ENCODE data around the gene ADGRG2. TPM values are rescaled to one million over a fixed set of nuclear protein-coding genes. Genes with fewer than 3 reads are reported as not detected.

The ADGRG2 gene
- total RNA-seq, 2 experiments from 2014 or later: not detected

DNA sequence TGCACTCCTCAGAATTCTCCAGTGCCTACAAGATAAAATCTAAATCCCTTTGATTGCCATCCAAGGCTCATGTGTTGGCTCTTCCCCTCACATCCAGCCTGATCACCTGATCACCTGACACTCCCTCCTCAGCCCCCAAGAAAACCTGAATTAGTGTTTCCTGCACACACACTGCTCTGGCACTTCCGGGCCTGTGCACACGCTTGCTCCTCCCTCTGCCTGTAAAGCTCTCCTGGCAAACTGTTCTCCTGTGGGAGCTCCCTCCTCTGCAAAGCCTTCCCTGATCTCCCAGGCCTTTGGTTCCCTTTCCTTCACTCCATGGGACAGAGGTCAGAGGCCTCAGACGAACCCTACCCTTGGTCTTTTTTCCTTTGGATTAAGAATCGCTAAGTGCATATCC lies 158.2 kb downstream of the ADGRG2 start:
- no peak for DNase-seq
- no peak overlapping the region for H3K4me3 Mint-ChIP-seq
- peaks cover 4% of the 10 kb centered on the region for H3K36me3 Mint-ChIP-seq (ENCODE audit: low read depth)
- CTCF ChIA-PET: no interaction called here
- no peaks in the 10 kb centered on the region for H3K9me3 Mint-ChIP-seq
- intact Hi-C loops (cut with micrococcal nuclease): no loop called here
- peaks cover 26% of the 10 kb centered on the region for H3K4me1 Mint-ChIP-seq (ENCODE audit: low read depth)
- H3K27ac Mint-ChIP-seq: no peak overlapping the region
- H3K27me3 Mint-ChIP-seq (ENCODE audit: low read depth): no peaks in the 10 kb centered on the region

DNA sequence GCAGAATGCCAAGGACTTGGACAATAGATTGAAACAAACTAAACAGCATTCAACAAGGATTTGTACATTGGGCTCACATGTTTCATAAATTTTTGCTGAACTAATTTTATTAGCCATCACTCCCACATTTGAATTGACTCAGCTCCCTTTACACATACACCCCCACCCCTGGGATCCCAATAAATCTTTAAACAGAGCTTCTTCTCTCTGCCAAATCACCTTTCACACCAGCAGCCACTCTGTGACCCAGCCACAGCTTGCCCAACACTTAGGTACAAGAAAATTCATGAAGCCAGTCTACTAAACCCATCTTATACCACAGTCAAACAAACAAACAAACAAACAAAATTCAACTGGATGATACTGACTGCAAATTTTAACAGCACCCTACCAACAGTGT lies 159.9 kb downstream of the ADGRG2 start:
- Mint-ChIP-seq H3K36me3 (ENCODE audit: low read depth) (peaks cover 4% of the 10 kb centered on the region), H3K4me1 (ENCODE audit: low read depth) (peaks cover 26% of the 10 kb centered on the region), H3K4me3 (no peak overlapping the region), H3K27ac (no peak overlapping the region), H3K27me3 (ENCODE audit: low read depth) (no peaks in the 10 kb centered on the region), H3K9me3 (no peaks in the 10 kb centered on the region)
- CTCF ChIA-PET: no interaction called here
- no peak for DNase-seq
- intact Hi-C loops (cut with micrococcal nuclease): no loop called here

DNA sequence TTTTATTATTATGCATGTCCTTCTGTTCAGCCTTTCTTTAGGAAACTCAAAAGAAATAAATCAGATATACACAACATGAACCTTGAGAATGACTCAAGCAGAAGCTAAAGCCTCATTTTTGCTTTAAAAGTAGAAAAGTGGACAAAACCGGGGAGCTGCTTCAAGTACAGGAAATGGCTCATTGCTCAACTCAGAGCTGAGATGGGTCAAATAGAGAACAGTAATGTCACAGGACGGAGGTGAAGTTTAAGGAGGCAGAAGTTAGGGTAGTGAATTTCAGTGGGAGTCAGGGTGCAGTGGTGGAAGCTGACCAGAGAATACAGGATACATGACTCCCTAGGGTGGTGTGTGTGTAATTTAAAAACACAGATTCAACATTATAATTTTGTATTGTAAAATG lies 160.6 kb downstream of the ADGRG2 start:
- peaks cover 26% of the 10 kb centered on the region for H3K4me1 Mint-ChIP-seq (ENCODE audit: low read depth)
- no peak overlapping the region for H3K4me3 Mint-ChIP-seq
- no peak for DNase-seq
- no peak overlapping the region for H3K27ac Mint-ChIP-seq
- intact Hi-C loops (cut with micrococcal nuclease): no loop called here
- CTCF ChIA-PET: interaction anchor here (0.7 kb wide), 1 partner anchor 24 kb away, joined by 5 read pairs; no protein-coding TSS in a partner anchor
- peaks cover 4% of the 10 kb centered on the region for H3K36me3 Mint-ChIP-seq (ENCODE audit: low read depth)
- no peaks in the 10 kb centered on the region for H3K27me3 Mint-ChIP-seq (ENCODE audit: low read depth)
- no peaks in the 10 kb centered on the region for H3K9me3 Mint-ChIP-seq

DNA sequence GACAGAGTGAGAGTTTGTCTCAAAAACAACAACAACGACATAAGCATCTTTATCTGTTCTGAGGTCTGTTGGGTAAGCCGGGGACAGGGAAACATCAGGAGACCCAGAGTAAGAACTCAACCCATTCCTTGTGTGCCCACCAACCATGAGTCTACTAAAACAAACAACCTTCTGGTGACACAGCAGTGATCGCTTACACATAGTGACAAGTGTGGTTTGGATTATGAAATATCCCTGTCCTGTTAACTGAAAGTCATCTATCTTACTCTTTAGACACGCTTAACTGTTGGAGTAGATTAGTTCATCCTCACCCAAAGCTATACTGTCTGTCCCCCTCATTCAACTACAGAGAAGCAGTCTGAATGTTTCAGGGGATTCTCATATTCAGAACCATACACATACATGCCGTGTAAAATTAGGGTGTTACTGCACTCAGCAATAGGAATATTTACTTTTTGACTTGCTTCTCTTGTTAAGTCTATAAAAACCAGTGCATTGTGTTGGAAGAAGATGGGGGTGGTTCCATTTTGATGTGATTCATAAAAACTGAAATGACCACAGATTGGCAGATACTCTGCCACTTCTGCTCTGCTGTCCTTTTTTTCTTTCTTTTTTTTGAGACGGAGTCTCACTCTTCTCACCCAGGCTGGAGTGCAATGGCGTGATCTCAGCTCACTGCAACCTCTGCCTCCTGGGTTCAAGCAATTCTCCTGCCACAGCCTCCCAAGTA lies 165.8 kb downstream of the ADGRG2 start:
- CTCF ChIA-PET: no interaction called here
- H3K4me1 Mint-ChIP-seq (ENCODE audit: low read depth): peaks cover 18% of the 10 kb centered on the region
- no peaks in the 10 kb centered on the region for H3K27me3 Mint-ChIP-seq (ENCODE audit: low read depth)
- no peak overlapping the region for H3K4me3 Mint-ChIP-seq
- H3K9me3 Mint-ChIP-seq: no peaks in the 10 kb centered on the region
- H3K36me3 Mint-ChIP-seq (ENCODE audit: low read depth): peaks cover 4% of the 10 kb centered on the region
- intact Hi-C loops (cut with micrococcal nuclease): no loop called here
- H3K27ac Mint-ChIP-seq: no peak overlapping the region
- no peak for DNase-seq

DNA sequence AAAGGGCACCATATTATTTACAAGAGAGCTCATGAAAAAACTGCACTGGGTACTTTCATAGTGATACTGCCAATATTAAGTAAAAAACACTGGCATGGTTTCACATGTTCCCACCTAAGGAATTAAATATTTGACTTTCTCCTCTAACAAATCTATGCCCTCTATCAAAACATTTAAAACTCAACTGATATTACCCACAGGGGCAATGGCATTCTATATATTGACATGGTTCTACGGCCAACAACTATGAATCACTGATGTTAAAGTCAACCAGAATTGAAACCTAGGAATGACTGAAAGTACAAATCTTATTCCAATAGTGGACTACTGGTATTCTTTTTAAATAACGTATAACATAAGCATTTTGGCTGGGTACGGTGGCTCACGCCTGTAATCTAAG lies 166.6 kb downstream of the ADGRG2 start:
- H3K9me3 Mint-ChIP-seq: no peaks in the 10 kb centered on the region
- CTCF ChIA-PET: no interaction called here
- intact Hi-C loops (cut with micrococcal nuclease): no loop called here
- peaks cover 5% of the 10 kb centered on the region for H3K36me3 Mint-ChIP-seq (ENCODE audit: low read depth)
- H3K27ac Mint-ChIP-seq: no peak overlapping the region
- no peaks in the 10 kb centered on the region for H3K27me3 Mint-ChIP-seq (ENCODE audit: low read depth)
- peaks cover 17% of the 10 kb centered on the region for H3K4me1 Mint-ChIP-seq (ENCODE audit: low read depth)
- DNase-seq: no peak
- H3K4me3 Mint-ChIP-seq: no peak overlapping the region

DNA sequence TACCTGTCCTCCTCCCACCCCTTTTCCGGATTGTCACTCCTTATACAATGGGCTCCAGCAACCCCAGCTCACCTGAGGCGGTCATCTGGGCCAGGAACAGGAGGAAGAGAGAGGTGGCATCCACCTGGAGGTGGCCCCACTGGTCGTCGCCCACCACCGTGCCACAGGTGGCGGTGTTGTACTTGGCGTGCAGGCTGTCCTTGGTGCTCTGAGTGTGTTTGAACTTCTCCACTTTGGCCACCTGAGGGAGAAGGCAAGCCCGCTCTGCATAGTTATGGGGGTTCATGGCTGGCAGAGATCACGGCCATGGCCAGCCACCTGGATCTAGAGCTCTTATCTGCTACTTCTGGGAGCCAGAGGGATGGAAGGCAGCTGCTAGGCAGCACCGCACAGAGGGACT lies 171.2 kb downstream of the ADGRG2 start:
- intact Hi-C loops (cut with micrococcal nuclease): no loop called here
- H3K4me3 Mint-ChIP-seq: no peak overlapping the region
- no peak overlapping the region for H3K27ac Mint-ChIP-seq
- H3K4me1 Mint-ChIP-seq (ENCODE audit: low read depth): peaks cover 12% of the 10 kb centered on the region
- no peaks in the 10 kb centered on the region for H3K27me3 Mint-ChIP-seq (ENCODE audit: low read depth)
- CTCF ChIA-PET: no interaction called here
- DNase-seq: no peak
- no peaks in the 10 kb centered on the region for H3K9me3 Mint-ChIP-seq
- peaks cover 5% of the 10 kb centered on the region for H3K36me3 Mint-ChIP-seq (ENCODE audit: low read depth)

DNA sequence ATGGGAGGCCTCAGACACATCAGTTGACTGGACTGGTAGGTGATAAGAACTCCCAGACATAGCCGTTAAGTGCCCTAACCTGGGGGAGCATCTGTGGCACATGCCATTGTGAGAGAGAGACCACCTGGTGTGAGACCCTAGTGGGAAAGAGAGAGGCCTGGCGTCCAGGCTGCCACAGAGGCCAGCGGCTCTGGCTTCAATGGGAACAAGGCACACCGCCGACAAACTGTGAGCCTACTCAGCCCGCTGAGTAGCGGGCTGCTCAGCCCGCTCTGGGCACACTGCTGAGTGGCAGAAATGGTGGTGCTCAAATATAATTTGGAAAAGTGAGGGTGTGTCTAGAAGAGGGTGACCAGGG lies 172.3 kb downstream of the ADGRG2 start:
- Mint-ChIP-seq H3K4me1 (ENCODE audit: low read depth) (peaks cover 8% of the 10 kb centered on the region), H3K27ac (no peak overlapping the region), H3K9me3 (no peaks in the 10 kb centered on the region), H3K4me3 (no peak overlapping the region), H3K36me3 (ENCODE audit: low read depth) (peaks cover 5% of the 10 kb centered on the region), H3K27me3 (ENCODE audit: low read depth) (no peaks in the 10 kb centered on the region)
- DNase-seq: no peak
- CTCF ChIA-PET: no interaction called here
- intact Hi-C loops (cut with micrococcal nuclease): no loop called here

DNA sequence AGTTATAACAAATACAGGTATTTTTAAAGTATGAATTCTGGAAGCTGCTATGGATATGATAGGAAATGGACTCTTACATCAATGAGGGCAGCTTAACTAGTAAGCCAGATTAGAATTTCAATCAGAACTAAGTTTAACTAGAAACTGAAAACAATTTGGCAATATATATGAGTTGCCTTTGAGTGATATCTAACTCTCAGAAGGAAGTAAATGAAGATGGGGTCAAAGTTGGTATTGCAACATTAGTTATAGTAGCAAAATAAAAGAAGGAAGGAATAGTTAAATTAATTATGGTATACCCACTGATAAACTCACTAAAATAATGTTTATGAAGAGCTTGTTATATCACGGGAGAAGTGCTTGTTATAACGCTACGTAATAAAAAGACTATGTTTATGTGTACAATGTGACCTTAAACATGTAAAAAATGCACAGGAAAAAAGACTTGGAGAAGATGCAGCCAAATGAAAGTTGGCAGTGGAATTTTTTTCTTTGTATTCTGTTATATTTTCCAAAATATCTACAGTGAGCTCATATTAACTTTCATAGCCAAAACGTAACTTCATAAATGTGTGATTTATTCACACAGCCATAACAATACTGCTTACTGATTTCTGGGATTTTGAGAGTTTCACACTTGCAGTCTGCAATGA lies 172.9 kb downstream of the ADGRG2 start:
- CTCF ChIA-PET: no interaction called here
- H3K27ac Mint-ChIP-seq: no peak overlapping the region

DNA sequence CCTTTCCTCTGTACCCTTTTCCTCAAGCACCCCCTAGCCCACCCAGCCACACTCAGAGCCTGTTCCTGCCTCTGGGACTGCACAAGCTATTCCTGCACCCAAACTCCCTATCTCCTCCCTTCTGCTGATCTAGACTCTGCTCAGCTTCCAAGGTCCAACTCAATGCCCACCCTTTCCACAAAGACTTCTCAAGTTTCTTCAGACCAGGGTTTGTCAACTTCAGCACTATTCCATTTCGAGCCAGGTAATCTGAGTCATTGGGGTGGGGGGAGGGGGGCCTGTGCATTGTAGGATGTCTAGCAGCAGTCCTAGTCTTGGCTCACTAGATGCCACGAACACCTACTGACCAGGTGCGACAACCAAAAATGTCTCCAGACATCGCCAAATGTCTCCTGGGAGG lies 175.7 kb downstream of the ADGRG2 start:
- H3K36me3 Mint-ChIP-seq (ENCODE audit: low read depth): peaks cover 9% of the 10 kb centered on the region
- H3K27me3 Mint-ChIP-seq (ENCODE audit: low read depth): no peaks in the 10 kb centered on the region
- CTCF ChIA-PET: no interaction called here
- intact Hi-C loops (cut with micrococcal nuclease): no loop called here
- DNase-seq: no peak
- no peaks in the 10 kb centered on the region for H3K4me1 Mint-ChIP-seq (ENCODE audit: low read depth)
- H3K27ac Mint-ChIP-seq: no peak overlapping the region
- no peaks in the 10 kb centered on the region for H3K9me3 Mint-ChIP-seq
- no peak overlapping the region for H3K4me3 Mint-ChIP-seq

More for the DNA sequence above, 172.9 kb downstream of the ADGRG2 start:
- H3K9me3 Mint-ChIP-seq: no peaks in the 10 kb centered on the region
- H3K4me1 Mint-ChIP-seq (ENCODE audit: low read depth): peaks cover 4% of the 10 kb centered on the region
- H3K4me3 Mint-ChIP-seq: no peak overlapping the region
- no peaks in the 10 kb centered on the region for H3K27me3 Mint-ChIP-seq (ENCODE audit: low read depth)
- intact Hi-C loops (cut with micrococcal nuclease): no loop called here
- DNase-seq: no peak
- peaks cover 5% of the 10 kb centered on the region for H3K36me3 Mint-ChIP-seq (ENCODE audit: low read depth)

DNA sequence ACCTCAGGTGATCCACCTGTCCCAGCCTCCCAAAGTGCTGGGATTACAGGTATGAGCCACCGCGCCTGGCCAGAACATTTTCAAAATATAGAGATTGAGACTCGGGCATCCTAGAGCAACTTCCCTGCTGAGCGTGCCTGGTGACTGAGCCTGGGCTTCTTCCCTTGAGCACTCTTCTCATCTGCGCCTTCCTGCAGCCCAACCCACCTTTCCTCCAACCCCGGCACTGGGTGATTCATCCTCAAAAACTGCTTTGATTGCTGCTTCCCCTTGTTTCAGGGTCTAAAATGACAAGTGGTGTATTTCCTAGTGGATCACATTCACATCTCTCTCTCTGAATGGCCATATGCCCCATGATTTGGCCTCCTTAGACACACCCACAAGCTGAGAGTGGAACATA lies 176.1 kb downstream of the ADGRG2 start:
- no peaks in the 10 kb centered on the region for H3K4me1 Mint-ChIP-seq (ENCODE audit: low read depth)
- H3K27me3 Mint-ChIP-seq (ENCODE audit: low read depth): no peaks in the 10 kb centered on the region
- H3K9me3 Mint-ChIP-seq: no peaks in the 10 kb centered on the region
- DNase-seq: no peak
- H3K27ac Mint-ChIP-seq: no peak overlapping the region
- CTCF ChIA-PET: no interaction called here
- peaks cover 9% of the 10 kb centered on the region for H3K36me3 Mint-ChIP-seq (ENCODE audit: low read depth)
- intact Hi-C loops (cut with micrococcal nuclease): no loop called here
- H3K4me3 Mint-ChIP-seq: no peak overlapping the region

DNA sequence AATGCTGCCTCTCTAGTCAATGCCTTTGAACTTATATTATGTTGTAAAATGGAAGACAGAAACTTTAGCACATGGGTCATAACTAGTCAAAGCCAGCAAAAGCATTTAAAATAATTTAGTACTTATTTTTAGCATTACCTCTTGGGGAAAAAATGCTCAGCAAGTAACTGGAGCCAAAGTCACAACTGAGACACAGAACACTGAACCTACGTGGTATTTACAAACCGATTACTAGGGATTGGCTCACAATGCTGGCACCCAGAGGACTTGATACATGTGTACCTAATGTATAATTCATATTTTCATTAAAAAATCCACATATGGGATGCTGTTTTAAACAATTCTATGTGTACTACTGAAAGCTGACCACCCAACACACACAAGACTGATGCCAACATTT lies 176.8 kb downstream of the ADGRG2 start:
- intact Hi-C loops (cut with micrococcal nuclease): no loop called here
- no peak for DNase-seq
- Mint-ChIP-seq H3K36me3 (ENCODE audit: low read depth) (peaks cover 9% of the 10 kb centered on the region), H3K27ac (no peak overlapping the region), H3K9me3 (no peaks in the 10 kb centered on the region), H3K4me1 (ENCODE audit: low read depth) (no peaks in the 10 kb centered on the region), H3K4me3 (no peak overlapping the region), H3K27me3 (ENCODE audit: low read depth) (no peaks in the 10 kb centered on the region)
- CTCF ChIA-PET: no interaction called here

DNA sequence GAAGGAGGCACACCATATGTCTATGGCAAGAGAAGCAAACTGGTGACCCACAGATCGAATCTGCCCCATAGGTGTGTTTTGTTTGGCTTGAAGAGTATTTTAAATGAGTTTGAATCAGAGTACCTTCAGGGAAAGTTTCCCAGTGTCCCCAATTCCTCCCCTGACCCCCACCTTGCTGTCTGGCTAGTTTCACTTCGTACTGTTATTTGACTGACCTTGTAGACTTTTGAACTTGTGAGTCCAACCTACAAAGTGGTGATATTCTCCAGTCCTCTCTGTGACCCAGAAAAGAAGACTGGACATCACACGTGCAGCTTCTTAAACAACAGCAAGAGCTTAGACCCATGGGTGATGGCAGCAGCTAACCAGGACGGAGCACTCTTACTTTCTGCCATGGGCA lies 177.8 kb downstream of the ADGRG2 start:
- CTCF ChIA-PET: no interaction called here
- Mint-ChIP-seq H3K4me3 (no peak overlapping the region), H3K9me3 (no peaks in the 10 kb centered on the region), H3K27ac (no peak overlapping the region), H3K36me3 (ENCODE audit: low read depth) (peaks cover 7% of the 10 kb centered on the region), H3K27me3 (ENCODE audit: low read depth) (no peaks in the 10 kb centered on the region), H3K4me1 (ENCODE audit: low read depth) (no peaks in the 10 kb centered on the region)
- intact Hi-C loops (cut with micrococcal nuclease): no loop called here
- DNase-seq: no peak

DNA sequence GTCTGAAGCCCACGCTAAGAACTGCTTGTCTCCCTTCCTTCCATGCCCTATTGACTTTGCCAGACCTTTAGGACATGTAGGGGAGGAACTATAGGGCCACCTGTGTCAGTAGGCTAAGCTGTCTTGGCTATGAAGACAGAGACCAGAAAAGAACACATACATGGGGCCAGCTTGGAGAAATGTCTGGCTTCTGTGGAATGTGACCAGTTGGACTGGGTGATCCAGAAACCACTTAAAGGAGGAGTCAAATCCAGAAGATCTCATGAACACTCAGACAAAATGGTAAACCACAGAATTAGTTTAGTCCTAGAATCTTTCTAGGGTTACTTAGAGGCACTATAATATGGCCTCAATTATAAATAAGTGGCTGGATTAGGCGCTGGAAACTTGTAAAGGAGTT lies 180.4 kb downstream of the ADGRG2 start:
- CTCF ChIA-PET: no interaction called here
- Mint-ChIP-seq H3K36me3 (ENCODE audit: low read depth) (peaks cover 11% of the 10 kb centered on the region), H3K4me1 (ENCODE audit: low read depth) (no peaks in the 10 kb centered on the region), H3K27me3 (ENCODE audit: low read depth) (no peaks in the 10 kb centered on the region), H3K9me3 (no peaks in the 10 kb centered on the region), H3K27ac (no peak overlapping the region), H3K4me3 (no peak overlapping the region)
- intact Hi-C loops (cut with micrococcal nuclease): no loop called here
- no peak for DNase-seq
